Measurements from ENCODE around the gene CACNA1I. TPM values are rescaled to one million over a fixed set of nuclear protein-coding genes. Genes with fewer than 3 reads are reported as not detected.

Gene CACNA1I
- total RNA-seq, 1 experiment from 2014 or later = 0.90 TPM

- BruUV-seq (replicated peaks) = no TSS peak
- TF ChIP-seq EZH2 (IDR thresholded peaks at IDR 0.05; ENCODE audit: borderline replicate concordance, low read depth, low read length, poor library complexity, severe bottlenecking) (no peak), CTCF (conservative IDR thresholded peaks at IDR 0.05; ENCODE audit: low read depth, low read length) (no peak)
These were observed 157.8 kb downstream of the CACNA1I start for GRCh38 chr22:39728236-39728860.

DNA sequence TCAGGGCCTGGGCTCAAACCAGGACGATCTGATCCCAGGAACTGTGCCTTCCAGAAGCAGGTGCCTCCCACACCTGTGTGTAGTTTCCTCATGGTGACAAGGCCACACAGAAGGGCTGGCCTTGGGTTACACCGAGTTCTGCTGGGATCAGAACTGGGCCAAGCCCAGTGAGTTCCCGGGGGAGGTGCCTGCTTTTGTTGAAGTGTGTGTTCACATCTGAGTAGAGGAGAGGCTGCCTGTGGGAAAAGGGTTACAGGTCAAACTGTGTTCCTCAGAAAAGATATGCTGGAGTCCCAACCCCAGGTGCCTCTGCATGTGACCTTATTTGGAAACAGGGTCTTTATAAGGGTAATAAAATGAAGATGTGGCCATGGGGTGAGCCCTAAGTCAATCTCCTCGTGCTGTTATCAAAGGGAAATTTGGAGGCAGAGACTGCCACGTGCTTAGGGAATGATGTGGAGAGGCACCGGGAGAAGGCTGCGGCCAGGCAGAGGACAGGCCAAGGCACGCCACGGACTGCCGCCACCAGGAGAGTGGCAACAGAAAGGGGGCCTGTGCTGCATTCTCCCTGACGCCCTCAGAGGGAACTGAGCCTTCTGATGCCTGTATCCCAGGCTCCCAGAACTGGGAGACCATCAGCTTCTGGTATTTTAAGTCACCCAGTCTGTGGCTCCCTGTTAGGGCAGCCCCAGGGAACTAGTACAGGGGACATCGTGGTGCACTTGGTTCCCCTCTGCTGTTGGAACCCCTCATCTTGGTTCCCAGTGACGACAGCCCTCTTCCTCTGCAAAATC, 158.8 kb downstream of the CACNA1I start:
- BruUV-seq (replicated peaks) = no TSS peak
- CTCF ChIA-PET = no interaction called here
- no peaks in the 10 kb centered on the region for H3K9me3 ChIP-seq (ENCODE audit: low read depth, low read length, poor library complexity, severe bottlenecking)
- H3K36me3 ChIP-seq (ENCODE audit: insufficient read depth, low read length, poor library complexity, severe bottlenecking) = no peaks in the 10 kb centered on the region
- intact Hi-C loops (cut with micrococcal nuclease; ENCODE audit: unreplicated experiment) = no loop called here
- no peak for TF ChIP-seq EZH2 (IDR thresholded peaks at IDR 0.05; ENCODE audit: borderline replicate concordance, low read depth, low read length, poor library complexity, severe bottlenecking)
- no peak for TF ChIP-seq CTCF (conservative IDR thresholded peaks at IDR 0.05; ENCODE audit: low read depth, low read length)
- POLR2A ChIA-PET (ENCODE audit: low non-redundant PET) = no interaction called here
- H3K27ac ChIP-seq (ENCODE audit: low read depth, low read length, poor library complexity, severe bottlenecking) = no peak overlapping the region
- H3K4me1 ChIP-seq (ENCODE audit: insufficient read depth, low read length, poor library complexity, severe bottlenecking) = no peaks in the 10 kb centered on the region
- no peak for DNase-seq (ENCODE audit: low spot score)
- no peaks in the 10 kb centered on the region for H3K27me3 ChIP-seq (replicated peaks; ENCODE audit: insufficient read depth, low read depth, low read length, poor library complexity)
- H3K4me3 ChIP-seq (ENCODE audit: low read depth, low read length, poor library complexity, severe bottlenecking) = no peak overlapping the region

More at GRCh38 chr22:39728236-39728860, 157.8 kb downstream of the CACNA1I start:
- no peaks in the 10 kb centered on the region for H3K36me3 ChIP-seq (ENCODE audit: insufficient read depth, low read length, poor library complexity, severe bottlenecking)
- no peak overlapping the region for H3K27ac ChIP-seq (ENCODE audit: low read depth, low read length, poor library complexity, severe bottlenecking)
- ChIA-PET CTCF (no interaction called here), POLR2A (ENCODE audit: low non-redundant PET) (no interaction called here)
- H3K27me3 ChIP-seq (replicated peaks; ENCODE audit: insufficient read depth, low read depth, low read length, poor library complexity) = no peaks in the 10 kb centered on the region
- H3K4me1 ChIP-seq (ENCODE audit: insufficient read depth, low read length, poor library complexity, severe bottlenecking) = no peaks in the 10 kb centered on the region
- H3K4me3 ChIP-seq (ENCODE audit: low read depth, low read length, poor library complexity, severe bottlenecking) = no peak overlapping the region
- DNase-seq (ENCODE audit: low spot score) = no peak
- no peaks in the 10 kb centered on the region for H3K9me3 ChIP-seq (ENCODE audit: low read depth, low read length, poor library complexity, severe bottlenecking)
- intact Hi-C loops (cut with micrococcal nuclease; ENCODE audit: unreplicated experiment) = no loop called here

DNA sequence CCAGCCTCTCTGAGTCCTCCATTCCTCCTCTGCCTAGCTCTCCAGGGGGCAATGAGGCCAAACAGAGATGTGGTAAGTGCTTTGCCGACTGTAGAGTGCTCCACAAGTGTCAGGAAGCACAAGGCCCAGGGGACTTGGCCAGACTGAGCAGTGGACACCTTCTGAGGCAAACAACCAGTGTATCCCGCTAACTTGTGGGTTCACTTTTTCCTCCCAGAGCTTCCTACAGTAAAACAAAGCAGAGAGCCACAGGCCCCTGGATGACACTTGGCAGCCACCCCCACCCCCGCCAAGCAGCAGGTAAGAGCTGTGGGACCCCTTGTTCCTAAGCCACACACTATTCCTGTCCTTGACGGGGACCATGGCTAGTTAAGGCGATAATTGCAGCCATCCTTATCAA, 160.9 kb downstream of the CACNA1I start:
- POLR2A ChIA-PET (ENCODE audit: low non-redundant PET) = no interaction called here
- BruUV-seq (replicated peaks) = no TSS peak
- TF ChIP-seq CTCF (conservative IDR thresholded peaks at IDR 0.05; ENCODE audit: low read depth, low read length) (no peak), EZH2 (IDR thresholded peaks at IDR 0.05; ENCODE audit: borderline replicate concordance, low read depth, low read length, poor library complexity, severe bottlenecking) (no peak)
- Histone ChIP-seq H3K4me3 (ENCODE audit: low read depth, low read length, poor library complexity, severe bottlenecking) (no peak overlapping the region), H3K27ac (ENCODE audit: low read depth, low read length, poor library complexity, severe bottlenecking) (no peak overlapping the region), H3K36me3 (ENCODE audit: insufficient read depth, low read length, poor library complexity, severe bottlenecking) (no peaks in the 10 kb centered on the region), H3K4me1 (ENCODE audit: insufficient read depth, low read length, poor library complexity, severe bottlenecking) (no peaks in the 10 kb centered on the region), H3K9me3 (ENCODE audit: low read depth, low read length, poor library complexity, severe bottlenecking) (no peaks in the 10 kb centered on the region), H3K27me3 (replicated peaks; ENCODE audit: insufficient read depth, low read depth, low read length, poor library complexity) (peaks cover 6% of the 10 kb centered on the region)
- intact Hi-C loops (cut with micrococcal nuclease; ENCODE audit: unreplicated experiment) = no loop called here
- CTCF ChIA-PET = no interaction called here
- DNase-seq (ENCODE audit: low spot score) = no peak
